ENCODE measurements around the gene SUPT5H. TPM values are rescaled to one million over a fixed set of nuclear protein-coding genes. Genes with fewer than 3 reads are reported as not detected.

The SUPT5H gene
- total RNA-seq, 5 donors from 2014 or later (not counting 1 experiment from before 2014, with no cell fraction given): 180 to 301 (median 194) TPM

DNA sequence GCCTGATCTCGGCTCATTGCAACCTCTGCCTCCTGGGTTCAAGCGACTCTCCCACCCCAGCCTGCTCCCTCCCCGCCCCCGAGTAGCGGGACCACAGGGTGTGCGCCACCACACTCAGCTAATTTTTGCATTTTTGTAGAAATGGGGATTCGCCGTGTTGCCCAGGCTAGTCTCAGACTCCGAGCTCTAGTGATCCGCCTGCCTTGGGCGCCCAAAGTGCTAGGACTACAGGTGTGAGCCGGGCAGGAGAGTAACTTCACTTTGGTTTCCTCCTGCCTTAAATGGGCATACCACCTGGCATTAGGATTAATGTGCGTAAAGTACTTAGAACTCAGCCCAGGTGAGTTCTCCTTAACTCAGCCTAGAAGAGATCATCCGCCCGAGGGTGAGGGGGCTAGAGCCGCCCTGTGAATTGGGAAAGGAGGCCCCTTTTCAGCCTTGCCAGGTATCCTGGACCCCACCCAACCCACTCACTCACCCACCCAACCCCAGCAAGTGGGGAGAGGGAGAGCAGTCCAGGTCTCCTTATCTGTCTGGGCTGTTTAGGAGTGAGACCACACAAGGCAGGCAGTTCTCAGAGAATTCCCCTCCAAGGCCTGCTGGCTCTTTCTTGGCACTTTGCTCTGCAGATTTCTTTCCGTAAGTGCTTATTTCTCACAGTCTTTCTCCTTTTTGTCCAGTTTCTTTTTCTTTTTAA, 40.0 kb upstream of the SUPT5H start:
- DNase-seq: peak in 5 of 35 experiments; percentile 13 to 54 (median 24)
- H3K27ac Mint-ChIP-seq: peak overlapping the region; percentile 91 to 95
- peak overlapping the region; percentile 83 to 97 (median 85) for H3K4me3 Mint-ChIP-seq
- POLR2A ChIA-PET: interaction anchor here (0.6 to 2.0 kb wide), 4 partner anchors 9 to 70 kb away, joined by 3 to 14 read pairs (median 4); partner anchors contain the start of genes GMFG (in 1 of the 2), MED29 (in 1 of the 2) and PAF1 (in 1 of the 2)
- Histone ChIP-seq H3K27ac (ENCODE audit: low read length) (peak overlapping the region; percentile 100), H3K4me1 (ENCODE audit: control insufficient read depth in 1 of 2, extremely low read depth in 1 of 2, insufficient read depth in 2 of 2, low read length in 2 of 2) (peaks cover 39 to 79% of the 10 kb centered on the region in 2 experiments), H3K36me3 (ENCODE audit: control insufficient read depth in 2 of 2, extremely low read depth in 1 of 2, insufficient read depth in 1 of 2, low read length in 1 of 2) (peaks cover 5 to 18% of the 10 kb centered on the region in 2 donors), H3K9me3 (no peaks in the 10 kb centered on the region), H3K4me3 (ENCODE audit: control insufficient read depth in 1 of 2, extremely low read depth in 1 of 2, low read length in 1 of 2) (peak overlapping the region; percentile 38 to 97), H3K27me3 (replicated peaks in 1 of 2; ENCODE audit: control insufficient read depth in 2 of 2, extremely low read depth in 1 of 2, insufficient read depth in 2 of 2, low read length in 1 of 2) (no peaks in the 10 kb centered on the region)
- WGBS (ENCODE audit: insufficient coverage): 67% methylated on average over 7 of the region's 17 CpGs
- H3K4me1 Mint-ChIP-seq: peaks cover 55 to 67% (median 59%) of the 10 kb centered on the region in 3 donors
- no peaks in the 10 kb centered on the region for H3K27me3 Mint-ChIP-seq
- CTCF ChIA-PET: interaction anchor here in 1 of 2 donors (0.6 kb wide), 1 partner anchor 297 kb away, joined by 4 read pairs; no protein-coding TSS in a partner anchor
- no peak for ATAC-seq (replicated peaks in 1 of 4)
- peaks cover 16% of the 10 kb centered on the region for H3K36me3 Mint-ChIP-seq
- H3K9me3 Mint-ChIP-seq: no peaks in the 10 kb centered on the region

- no peaks in the 10 kb centered on the region for H3K27me3 Mint-ChIP-seq
- ChIA-PET CTCF (interaction anchor here (0.6 kb wide), 2 partner anchors 279 to 298 kb away, joined by 4 to 11 read pairs; no protein-coding TSS in a partner anchor), POLR2A (interaction anchor here in 1 of 2 donors (0.5 to 2.0 kb wide), 4 partner anchors 9 to 29 kb away, joined by 3 to 14 read pairs (median 4); partner anchors contain the start of genes MED29, PAF1 and RPS16)
- Histone ChIP-seq H3K4me1 (ENCODE audit: control insufficient read depth in 1 of 2, extremely low read depth in 1 of 2, insufficient read depth in 2 of 2, low read length in 2 of 2) (peaks cover 42 to 79% of the 10 kb centered on the region in 2 experiments), H3K27ac (ENCODE audit: low read length) (peak overlapping the region; percentile 100), H3K36me3 (ENCODE audit: control insufficient read depth in 2 of 2, extremely low read depth in 1 of 2, insufficient read depth in 1 of 2, low read length in 1 of 2) (peaks cover 5 to 18% of the 10 kb centered on the region in 2 donors), H3K27me3 (replicated peaks in 1 of 2; ENCODE audit: control insufficient read depth in 2 of 2, extremely low read depth in 1 of 2, insufficient read depth in 2 of 2, low read length in 1 of 2) (no peaks in the 10 kb centered on the region), H3K4me3 (ENCODE audit: control insufficient read depth in 1 of 2, extremely low read depth in 1 of 2, low read length in 1 of 2) (peak overlapping the region; percentile 38 to 97), H3K9me3 (no peaks in the 10 kb centered on the region)
- WGBS (ENCODE audit: insufficient coverage): 8% methylated on average over 10 of the region's 22 CpGs
- peaks cover 56 to 68% (median 60%) of the 10 kb centered on the region in 3 donors for H3K4me1 Mint-ChIP-seq
- ATAC-seq (replicated peaks in 1 of 4): peak; percentile 21 to 33 (median 28)
- H3K4me3 Mint-ChIP-seq: peak overlapping the region; percentile 83 to 97 (median 85)
- H3K36me3 Mint-ChIP-seq: peaks cover 16% of the 10 kb centered on the region
- H3K9me3 Mint-ChIP-seq: no peaks in the 10 kb centered on the region
- DNase-seq: peak; percentile 83 to 96 (median 91)
- peak overlapping the region; percentile 91 to 94 for H3K27ac Mint-ChIP-seq
Measured at GRCh38 chr19:39405958-39406655, 39.3 kb upstream of the SUPT5H start.

- H3K4me3 ChIP-seq (ENCODE audit: control insufficient read depth in 1 of 2, extremely low read depth in 1 of 2, low read length in 1 of 2): peak within 1 kb of the TSS; percentile 97
- WGBS (ENCODE audit: insufficient coverage): 0% methylated on average over 38 of the region's 56 CpGs
- peak; percentile 30 to 51 (median 44) for ATAC-seq (replicated peaks in 1 of 4)
- H3K27me3 Mint-ChIP-seq: no peaks in the 10 kb centered on the region
- peaks cover 16% of the 10 kb centered on the region for H3K36me3 Mint-ChIP-seq
- H3K9me3 Mint-ChIP-seq: no peaks in the 10 kb centered on the region
- H3K27me3 ChIP-seq (replicated peaks in 1 of 2; ENCODE audit: control insufficient read depth in 2 of 2, extremely low read depth in 1 of 2, insufficient read depth in 2 of 2, low read length in 1 of 2): no peaks in the 10 kb centered on the region
- H3K4me1 Mint-ChIP-seq: peaks cover 55 to 68% (median 60%) of the 10 kb centered on the region in 3 donors
- peaks cover 5 to 18% of the 10 kb centered on the region in 2 donors for H3K36me3 ChIP-seq (ENCODE audit: control insufficient read depth in 2 of 2, extremely low read depth in 1 of 2, insufficient read depth in 1 of 2, low read length in 1 of 2)
- H3K27ac ChIP-seq (ENCODE audit: low read length): peak within 1 kb of the TSS; percentile 100
- H3K27ac Mint-ChIP-seq: peak within 1 kb of the TSS; percentile 95 to 98
- no peaks in the 10 kb centered on the region for H3K9me3 ChIP-seq
- ChIA-PET POLR2A (interaction anchor here in 1 of 2 donors (0.6 to 2.0 kb wide), 3 partner anchors 10 to 28 kb away, joined by 3 to 14 read pairs (median 5); partner anchors contain the start of genes MED29, PAF1 and RPS16), CTCF (interaction anchor here (0.6 to 2.7 kb wide), 3 partner anchors 9 to 279 kb away, joined by 3 to 11 read pairs (median 11); partner anchors contain the start of gene RPS16 (in 1 of the 2))
- peak; percentile 75 to 93 (median 85) for DNase-seq
- peak within 1 kb of the TSS; percentile 83 to 97 (median 85) for H3K4me3 Mint-ChIP-seq
- H3K4me1 ChIP-seq (ENCODE audit: control insufficient read depth in 1 of 2, extremely low read depth in 1 of 2, insufficient read depth in 2 of 2, low read length in 2 of 2): peaks cover 41 to 79% of the 10 kb centered on the region in 2 experiments
Measured at GRCh38 chr19:39406656-39407409, 38.5 kb upstream of the SUPT5H start, which contains the start of gene ZFP36. Gene ZFP36, plus strand, starts transcription at chr19:39406847. Its CDS starts 58 bp downstream, at chr19:39406905.

- no peak for ATAC-seq (replicated peaks in 1 of 4)
- peaks cover 16% of the 10 kb centered on the region for H3K36me3 Mint-ChIP-seq
- CTCF ChIA-PET: interaction anchor here in 1 of 2 donors (1.0 to 2.7 kb wide), 2 partner anchors 10 to 28 kb away, joined by 3 to 11 read pairs; partner anchors contain the start of gene RPS16
- WGBS (ENCODE audit: insufficient coverage): 0% methylated on average over 14 of the region's 14 CpGs
- Histone ChIP-seq H3K27me3 (replicated peaks in 1 of 2; ENCODE audit: control insufficient read depth in 2 of 2, extremely low read depth in 1 of 2, insufficient read depth in 2 of 2, low read length in 1 of 2) (no peaks in the 10 kb centered on the region), H3K4me1 (ENCODE audit: control insufficient read depth in 1 of 2, extremely low read depth in 1 of 2, insufficient read depth in 2 of 2, low read length in 2 of 2) (peaks cover 36 to 76% of the 10 kb centered on the region in 2 experiments), H3K27ac (ENCODE audit: low read length) (peak overlapping the region; percentile 100), H3K9me3 (no peaks in the 10 kb centered on the region), H3K36me3 (ENCODE audit: control insufficient read depth in 2 of 2, extremely low read depth in 1 of 2, insufficient read depth in 1 of 2, low read length in 1 of 2) (peaks cover 5 to 18% of the 10 kb centered on the region in 2 donors), H3K4me3 (ENCODE audit: control insufficient read depth in 1 of 2, extremely low read depth in 1 of 2, low read length in 1 of 2) (peak overlapping the region; percentile 97)
- POLR2A ChIA-PET: interaction anchor here (0.7 to 0.9 kb wide), 2 partner anchors 9 to 10 kb away, joined by 3 to 6 read pairs; no protein-coding TSS in a partner anchor
- H3K27me3 Mint-ChIP-seq: peaks cover 0 to 3% of the 10 kb centered on the region in 2 donors
- peak overlapping the region; percentile 83 to 97 (median 85) for H3K4me3 Mint-ChIP-seq
- H3K4me1 Mint-ChIP-seq: peaks cover 52 to 68% (median 60%) of the 10 kb centered on the region in 3 donors
- no peaks in the 10 kb centered on the region for H3K9me3 Mint-ChIP-seq
- H3K27ac Mint-ChIP-seq: peak overlapping the region; percentile 95 to 98
- no peak for DNase-seq
Measured at GRCh38 chr19:39407410-39407659, 38.0 kb upstream of the SUPT5H start.

DNA sequence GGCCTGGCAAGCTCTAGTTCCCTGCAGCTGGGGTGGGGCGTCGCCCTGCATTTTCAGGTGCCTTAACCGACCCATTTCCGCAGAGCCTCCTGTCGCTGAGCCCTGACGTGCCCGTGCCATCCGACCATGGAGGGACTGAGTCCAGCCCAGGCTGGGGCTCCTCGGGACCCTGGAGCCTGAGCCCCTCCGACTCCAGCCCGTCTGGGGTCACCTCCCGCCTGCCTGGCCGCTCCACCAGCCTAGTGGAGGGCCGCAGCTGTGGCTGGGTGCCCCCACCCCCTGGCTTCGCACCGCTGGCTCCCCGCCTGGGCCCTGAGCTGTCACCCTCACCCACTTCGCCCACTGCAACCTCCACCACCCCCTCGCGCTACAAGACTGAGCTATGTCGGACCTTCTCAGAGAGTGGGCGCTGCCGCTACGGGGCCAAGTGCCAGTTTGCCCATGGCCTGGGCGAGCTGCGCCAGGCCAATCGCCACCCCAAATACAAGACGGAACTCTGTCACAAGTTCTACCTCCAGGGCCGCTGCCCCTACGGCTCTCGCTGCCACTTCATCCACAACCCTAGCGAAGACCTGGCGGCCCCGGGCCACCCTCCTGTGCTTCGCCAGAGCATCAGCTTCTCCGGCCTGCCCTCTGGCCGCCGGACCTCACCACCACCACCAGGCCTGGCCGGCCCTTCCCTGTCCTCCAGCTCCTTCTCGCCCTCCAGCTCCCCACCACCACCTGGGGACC, 37.6 kb upstream of the SUPT5H start:
- H3K36me3 ChIP-seq (ENCODE audit: control insufficient read depth in 2 of 2, extremely low read depth in 1 of 2, insufficient read depth in 1 of 2, low read length in 1 of 2): peaks cover 5 to 18% of the 10 kb centered on the region in 2 donors
- peak overlapping the region; percentile 100 for H3K27ac ChIP-seq (ENCODE audit: low read length)
- Mint-ChIP-seq H3K36me3 (peaks cover 16% of the 10 kb centered on the region), H3K4me3 (peak overlapping the region; percentile 83 to 97 (median 85)), H3K4me1 (peaks cover 50 to 64% (median 55%) of the 10 kb centered on the region in 3 donors), H3K27me3 (peaks cover 0 to 3% of the 10 kb centered on the region in 2 donors), H3K27ac (peak overlapping the region; percentile 95 to 98), H3K9me3 (no peaks in the 10 kb centered on the region)
- H3K9me3 ChIP-seq: no peaks in the 10 kb centered on the region
- peaks cover 35 to 73% of the 10 kb centered on the region in 2 experiments for H3K4me1 ChIP-seq (ENCODE audit: control insufficient read depth in 1 of 2, extremely low read depth in 1 of 2, insufficient read depth in 2 of 2, low read length in 2 of 2)
- peak in 3 of 4 experiments; percentile 13 to 31 (median 27) for ATAC-seq (replicated peaks in 1 of 4)
- H3K4me3 ChIP-seq (ENCODE audit: control insufficient read depth in 1 of 2, extremely low read depth in 1 of 2, low read length in 1 of 2): peak overlapping the region; percentile 97
- ChIA-PET CTCF (interaction anchor here (0.6 to 2.7 kb wide), 3 partner anchors 9 to 28 kb away, joined by 3 to 11 read pairs (median 3); partner anchors contain the start of gene RPS16 (in 1 of the 2)), POLR2A (interaction anchor here (0.7 to 1.2 kb wide), 5 partner anchors 10 to 28 kb away, joined by 3 to 6 read pairs (median 3); partner anchors contain the start of genes PAF1 (in 1 of the 2) and RPS16 (in 1 of the 2))
- peak; percentile 61 to 87 (median 79) for DNase-seq
- WGBS (ENCODE audit: insufficient coverage): 2% methylated on average over 39 of the region's 40 CpGs
- H3K27me3 ChIP-seq (replicated peaks in 1 of 2; ENCODE audit: control insufficient read depth in 2 of 2, extremely low read depth in 1 of 2, insufficient read depth in 2 of 2, low read length in 1 of 2): no peaks in the 10 kb centered on the region
